HG02970 (cell line): ENCODE measurements around the gene SLC9A5.
A peak's percentile ranks its signal among the peaks of the same experiment; 100 is the strongest.

Experiments
- ATAC-seq: cut with Tn5 transposase; IDR thresholded peaks from one replicate; pipeline ENCODE4 v1.9.1; 2021; ENCODE audit warnings: mild to moderate bottlenecking, moderate library complexity, moderate number of reproducible peaks; ENCODE audit not compliant: unreplicated experiment, low FRiP score

Gene SLC9A5

GRCh38 chr16:67302076-67302475 lies 53.3 kb downstream of the SLC9A5 start:
- no peak for ATAC-seq

- ATAC-seq = no peak
Measured at GRCh38 chr16:67302970-67303369, 54.2 kb downstream of the SLC9A5 start.

- no peak for ATAC-seq
Measured at GRCh38 chr16:67304020-67304419, 55.2 kb downstream of the SLC9A5 start.

- ATAC-seq = no peak
Measured at GRCh38 chr16:67305216-67306071, 56.7 kb downstream of the SLC9A5 start.

- no peak for ATAC-seq
Measured at GRCh38 chr16:67310561-67310960, 61.8 kb downstream of the SLC9A5 start.

GRCh38 chr16:67311607-67312488 lies 63.1 kb downstream of the SLC9A5 start:
- ATAC-seq = peak; percentile 68

- ATAC-seq = no peak
Measured at GRCh38 chr16:67312719-67313118, 63.9 kb downstream of the SLC9A5 start.

- ATAC-seq = no peak
Measured at GRCh38 chr16:67317853-67318252, 69.1 kb downstream of the SLC9A5 start.
